GM23338 (cell line): ENCODE measurements around the gene TPD52L2. TPM values are rescaled to one million over a fixed set of nuclear protein-coding genes. Genes with fewer than 3 reads are reported as not detected.
A peak's percentile ranks its signal among the peaks of the same experiment; 100 is the strongest.

ENCODE experiments used
- ATAC-seq: fragments of 200-7000 bp; cut with Tn5 transposase; 3 replicates; pipeline ENCODE4 v1.9.1; 2020
- DNase-seq: peaks from one replicate; pipeline ENCODE4 v3.0.0-alpha.2; 2015; ENCODE audit warnings: low spot score
- H2AFZ ChIP-seq: fragments of 200-600 bp; sonication (generic); 2 replicates; pipeline ENCODE4 v1.8.0; 2016; ENCODE audit warnings: antibody characterized with exemption, mild to moderate bottlenecking, moderate library complexity
- H3F3A ChIP-seq: fragments of 200-600 bp; sonication (generic); replicated peaks from 2 replicates; pipeline ENCODE4 v1.8.0; 2017; ENCODE audit warnings: antibody characterized with exemption, mixed run types, low read depth
- H3K27ac ChIP-seq: fragments of 200-600 bp; sonication (generic); 2 replicates; pipeline ENCODE4 v1.6.1; 2016; ENCODE audit warnings: low read depth
- H3K27me3 ChIP-seq: fragments of 200-600 bp; sonication (generic); 2 replicates; pipeline ENCODE4 v1.8.0; 2016; ENCODE audit warnings: mild to moderate bottlenecking, mixed run types, moderate library complexity; ENCODE audit not compliant: insufficient read depth
- H3K36me3 ChIP-seq: fragments of 200-600 bp; sonication (generic); 2 replicates; pipeline ENCODE4 v1.8.0; 2016; ENCODE audit warnings: mild to moderate bottlenecking; ENCODE audit not compliant: insufficient read depth
- H3K4me1 ChIP-seq: fragments of 200-600 bp; sonication (generic); 2 replicates; pipeline ENCODE4 v1.8.0; 2016; ENCODE audit warnings: mild to moderate bottlenecking, moderate library complexity; ENCODE audit not compliant: insufficient read depth
- H3K4me2 ChIP-seq: fragments of 200-600 bp; sonication (generic); 2 replicates; pipeline ENCODE4 v1.7.1; 2017; ENCODE audit warnings: mixed run types
- H3K4me3 ChIP-seq: fragments of 200-600 bp; sonication (generic); 2 replicates; pipeline ENCODE4 v1.6.1; 2016; ENCODE audit warnings: mixed run types
- H3K79me2 ChIP-seq: fragments of 200-600 bp; sonication (generic); replicated peaks from 2 replicates; pipeline ENCODE4 v1.8.0; 2017; ENCODE audit warnings: mild to moderate bottlenecking; ENCODE audit not compliant: insufficient read depth
- H3K9me2 ChIP-seq: fragments of 200-600 bp; sonication (generic); 2 replicates; pipeline ENCODE4 v1.8.0; 2017; ENCODE audit not compliant: insufficient read depth
- H4K20me1 ChIP-seq: fragments of 200-600 bp; sonication (generic); replicated peaks from 2 replicates; pipeline ENCODE4 v1.8.0; 2017; ENCODE audit warnings: mild to moderate bottlenecking; ENCODE audit not compliant: insufficient read depth
- H3K27ac Mint-ChIP-seq: 2 replicates; pipeline ENCODE4 v1.8.0; 2020; ENCODE audit warnings: inconsistent platforms, mild to moderate bottlenecking, moderate library complexity, mixed read lengths
- H3K27me3 Mint-ChIP-seq: 3 replicates; pipeline ENCODE4 v1.8.0; 2022; ENCODE audit warnings: low read depth, mild to moderate bottlenecking, moderate library complexity, mixed read lengths, inconsistent platforms; ENCODE audit not compliant: insufficient read depth, poor library complexity
- H3K36me3 Mint-ChIP-seq: 3 replicates; pipeline ENCODE4 v1.8.0; 2021; ENCODE audit warnings: low read depth, mild to moderate bottlenecking, inconsistent platforms, moderate library complexity, mixed read lengths
- H3K4me1 Mint-ChIP-seq: 3 replicates; pipeline ENCODE4 v1.8.0; 2020; ENCODE audit warnings: mild to moderate bottlenecking, inconsistent platforms, mixed read lengths
- H3K4me3 Mint-ChIP-seq: 3 replicates; pipeline ENCODE4 v1.8.0; 2021; ENCODE audit warnings: moderate library complexity, mild to moderate bottlenecking, inconsistent platforms, mixed read lengths
- H3K9me3 Mint-ChIP-seq: 3 replicates; pipeline ENCODE4 v1.8.0; 2020; ENCODE audit warnings: moderate library complexity, mild to moderate bottlenecking, inconsistent platforms, mixed read lengths
- EZH2 ChIP-seq: fragments of 200-600 bp; sonication (generic); IDR thresholded peaks from one replicate; pipeline ENCODE4 v1.8.0; 2017; ENCODE audit warnings: antibody characterized with exemption, mild to moderate bottlenecking, low read depth; ENCODE audit not compliant: unreplicated experiment
- EZH2phosphoT487 ChIP-seq: fragments of 200-600 bp; sonication (generic); IDR thresholded peaks from one replicate; pipeline ENCODE4 v1.8.1; 2018; ENCODE audit warnings: antibody characterized with exemption; ENCODE audit not compliant: unreplicated experiment
- NANOG ChIP-seq: IDR thresholded peaks from 2 replicates; pipeline ENCODE4 v1.6.1; 2016; ENCODE audit warnings: antibody characterized with exemption, borderline replicate concordance
- POLR2AphosphoS5 ChIP-seq: IDR thresholded peaks from 2 replicates; pipeline ENCODE4 v1.6.1; 2016; ENCODE audit warnings: antibody characterized with exemption, low read depth
- REST ChIP-seq: IDR thresholded peaks from one replicate; pipeline ENCODE4 v1.6.1; 2018; ENCODE audit warnings: antibody characterized with exemption; ENCODE audit not compliant: unreplicated experiment
- polyA plus RNA-seq: library from polyadenylated mRNA; unstranded; fragments of >200 nt; fragmentation: Nextera tagmentation; extraction: Ambion mirVana; gene quantifications from 2 replicates; pipeline ENCODE4 v1.2.1, GENCODE V29; 2016
- total RNA-seq: library from RNA; depleted of rRNA; stranded (reverse); fragments of >200 nt; shearing (Covaris generic); gene quantifications from 2 replicates; pipeline ENCODE4 v1.2.3, GENCODE V29; 2014

The TPD52L2 gene
- total and polyA plus RNA-seq, 2 experiments from 2014 or later = 40.2 to 103 TPM

- peaks cover 32% of the 10 kb centered on the region for H3K79me2 ChIP-seq
- H3K4me1 Mint-ChIP-seq = peaks cover 38% of the 10 kb centered on the region
- H3K27ac Mint-ChIP-seq = no peak overlapping the region
- peaks cover 48% of the 10 kb centered on the region for H3K27me3 ChIP-seq
- peak; percentile 39 for DNase-seq
- H2AFZ ChIP-seq = no peak overlapping the region
- peaks cover 31% of the 10 kb centered on the region for H3K4me1 ChIP-seq
- H3F3A ChIP-seq = peaks cover 26% of the 10 kb centered on the region; the same call in 1 of the 2 replicates
- TF ChIP-seq REST (no peak), EZH2 (no peak), EZH2phosphoT487 (no peak), NANOG (no peak)
- peak overlapping the region; percentile 80 for H3K4me2 ChIP-seq
- peaks cover 24% of the 10 kb centered on the region for H4K20me1 ChIP-seq
- no peaks in the 10 kb centered on the region for H3K36me3 ChIP-seq
- no peak overlapping the region for H3K27ac ChIP-seq
- H3K9me3 Mint-ChIP-seq = no peaks in the 10 kb centered on the region
- no peak overlapping the region; the same call in 2 of the 3 replicates for H3K4me3 Mint-ChIP-seq
- peak; percentile 0; the same call in 2 of the 3 replicates for ATAC-seq
- no peaks in the 10 kb centered on the region for H3K9me2 ChIP-seq
- H3K4me3 ChIP-seq = peak overlapping the region; percentile 59
- H3K36me3 Mint-ChIP-seq = no peaks in the 10 kb centered on the region; the same call in 2 of the 3 replicates
- peaks cover 33% of the 10 kb centered on the region for H3K27me3 Mint-ChIP-seq
Observed at GRCh38 chr20:63831646-63831992, 33.5 kb upstream of the TPD52L2 start.

GRCh38 chr20:63831993-63832686 is 32.9 kb upstream of the TPD52L2 start:
- DNase-seq (peak; percentile 75), ATAC-seq (peak; percentile 32)
- no peaks in the 10 kb centered on the region for H3K9me3 Mint-ChIP-seq
- H3K4me3 ChIP-seq = peak overlapping the region; percentile 59
- TF ChIP-seq POLR2AphosphoS5 = peak; percentile 13; the same call in 1 of the 2 replicates
- TF ChIP-seq EZH2phosphoT487 = no peak
- peaks cover 31% of the 10 kb centered on the region for H3K4me1 ChIP-seq
- no peak overlapping the region for H3K27ac Mint-ChIP-seq
- H3K36me3 Mint-ChIP-seq = no peaks in the 10 kb centered on the region; the same call in 2 of the 3 replicates
- no peaks in the 10 kb centered on the region for H3K9me2 ChIP-seq
- H3K27me3 ChIP-seq = peaks cover 48% of the 10 kb centered on the region
- H3K27me3 Mint-ChIP-seq = peaks cover 33% of the 10 kb centered on the region
- H3K27ac ChIP-seq = no peak overlapping the region
- peaks cover 26% of the 10 kb centered on the region; the same call in 1 of the 2 replicates for H3F3A ChIP-seq
- H3K79me2 ChIP-seq = peaks cover 27% of the 10 kb centered on the region
- H3K4me3 Mint-ChIP-seq = peak overlapping the region; percentile 63
- H3K4me1 Mint-ChIP-seq = peaks cover 38% of the 10 kb centered on the region
- peak overlapping the region; percentile 90 for H2AFZ ChIP-seq
- no peaks in the 10 kb centered on the region for H3K36me3 ChIP-seq
- peak overlapping the region; percentile 80 for H3K4me2 ChIP-seq
- peaks cover 24% of the 10 kb centered on the region for H4K20me1 ChIP-seq
